ENCODE measurements around the gene TBXAS1.

The TBXAS1 gene

DNA sequence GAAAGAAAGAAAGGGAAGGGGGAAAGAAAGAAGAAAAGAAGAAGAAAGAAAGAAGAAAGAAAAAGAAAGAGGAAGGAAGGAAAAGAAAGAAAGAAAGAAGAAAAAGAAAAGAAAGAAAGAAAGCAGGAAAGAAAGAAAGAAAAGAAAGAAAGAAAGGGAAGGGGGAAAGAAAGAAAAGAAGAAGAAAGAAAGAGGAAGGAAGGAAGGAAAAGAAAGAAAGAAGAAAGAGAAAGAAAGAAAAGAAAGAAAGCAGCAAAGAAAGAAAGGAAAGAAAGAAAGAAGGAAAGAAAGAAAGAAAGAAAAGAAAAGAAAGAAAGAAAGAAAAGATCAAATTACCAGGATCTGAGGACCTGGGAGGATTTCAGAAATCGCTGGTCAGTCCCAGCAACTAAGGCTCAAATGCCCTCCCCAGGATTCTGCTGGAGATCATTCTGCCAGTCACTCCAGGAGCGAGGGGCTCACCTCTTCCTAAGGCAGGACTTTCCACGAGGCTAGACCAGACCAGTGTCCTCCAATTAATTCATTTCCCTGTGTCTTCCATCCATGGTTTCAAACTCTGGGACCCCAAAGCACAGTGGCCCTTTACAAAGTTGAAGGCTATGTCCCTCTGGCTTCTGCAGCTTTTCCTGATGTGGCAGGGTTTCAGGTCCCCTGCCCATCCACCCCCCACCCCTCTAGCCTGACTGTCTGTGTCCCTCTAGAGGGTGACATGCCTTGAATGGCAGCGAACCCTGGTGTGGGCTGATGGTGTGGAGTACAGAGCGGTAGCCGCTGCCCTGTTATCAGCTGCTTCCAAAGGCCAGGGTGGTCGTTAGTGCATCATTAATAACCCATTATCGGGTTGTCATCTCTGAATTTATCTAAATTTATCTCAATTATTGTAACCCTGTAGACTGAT is 155.8 kb downstream of the TBXAS1 start:
- FAIRE-seq: no peak

DNA sequence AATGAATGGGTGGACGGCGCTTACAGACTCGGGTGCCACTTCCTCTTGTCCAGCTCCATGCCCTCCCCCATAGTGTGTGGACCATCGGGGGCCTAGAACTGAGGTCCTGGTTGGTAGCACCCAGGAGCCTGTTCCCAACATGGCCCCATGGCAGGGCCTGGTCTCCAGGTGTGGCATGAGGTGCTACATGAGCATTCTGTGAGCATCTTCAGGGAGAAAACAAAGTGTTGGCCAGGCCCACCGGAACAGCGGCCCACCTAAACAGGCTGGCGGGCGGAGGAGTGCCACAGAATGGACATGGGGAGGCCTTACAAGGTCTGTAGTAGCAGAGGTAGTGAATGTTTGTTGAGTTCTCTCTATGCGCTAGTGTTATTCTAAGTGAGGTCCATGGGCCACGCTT is 156.7 kb downstream of the TBXAS1 start:
- no peak for FAIRE-seq

GRCh38 chr7:139987691-139988516 is 158.8 kb downstream of the TBXAS1 start:
- no peak for FAIRE-seq

DNA sequence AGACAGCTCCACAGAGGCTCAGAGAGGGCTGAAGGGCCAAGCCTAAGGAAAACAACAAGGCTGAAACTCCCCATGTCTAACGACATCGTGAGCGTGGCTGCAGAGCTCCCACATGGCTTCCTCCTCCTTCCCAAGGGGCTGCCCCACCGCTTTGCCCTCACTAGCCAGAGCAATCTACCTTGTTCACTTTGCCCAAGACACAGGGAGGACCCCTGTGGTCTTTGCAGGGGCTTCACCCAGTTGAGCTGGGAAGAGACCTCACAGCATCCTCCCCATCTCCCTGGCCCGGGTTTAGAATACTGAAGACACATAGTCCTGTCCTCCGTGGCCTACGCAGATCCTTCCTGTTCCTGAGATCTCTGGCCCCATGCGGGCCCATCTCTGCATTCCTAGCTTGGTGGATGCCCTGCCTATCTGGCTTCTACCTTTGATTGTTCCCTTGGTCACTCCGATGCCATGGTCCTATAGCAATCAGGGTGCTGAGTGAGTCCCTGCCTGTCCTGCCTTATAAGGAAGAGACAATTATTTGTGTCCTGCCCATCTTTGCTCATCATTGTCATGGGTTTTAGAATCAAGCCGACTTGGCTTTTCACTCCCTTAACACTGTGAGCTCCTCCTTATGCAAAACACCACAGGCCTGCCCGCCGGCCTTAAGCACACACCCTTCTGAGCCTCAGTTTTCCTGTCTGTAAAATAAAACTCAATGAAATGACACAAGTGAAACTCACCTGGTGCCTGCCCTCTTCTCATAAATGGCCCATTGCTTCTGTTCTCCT is 160.5 kb downstream of the TBXAS1 start:
- FAIRE-seq: no peak

DNA sequence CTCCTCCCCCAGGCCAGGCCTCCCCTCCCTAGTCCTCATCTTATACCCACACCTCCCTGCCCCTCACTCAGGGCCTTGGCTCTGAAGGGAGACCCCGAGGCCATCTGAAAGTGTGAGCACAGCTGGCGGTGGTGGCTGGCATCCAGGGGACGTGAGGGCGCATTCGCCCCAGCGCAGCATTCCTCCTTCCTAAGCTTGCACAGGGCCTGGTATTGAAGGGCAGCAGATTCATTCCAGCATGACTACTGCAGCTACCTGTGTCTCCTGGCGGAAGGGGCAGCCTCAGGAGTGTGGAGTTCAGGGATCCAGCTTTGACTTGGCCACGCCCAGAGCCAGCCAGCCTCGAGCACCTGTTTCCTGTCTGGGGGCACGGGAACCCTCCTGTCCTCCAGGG is 161.1 kb downstream of the TBXAS1 start:
- FAIRE-seq: no peak

- FAIRE-seq: no peak
Measured at GRCh38 chr7:139990571-139991268, 161.7 kb downstream of the TBXAS1 start.

- FAIRE-seq: no peak
Measured at GRCh38 chr7:139991269-139991666, 162.2 kb downstream of the TBXAS1 start.

DNA sequence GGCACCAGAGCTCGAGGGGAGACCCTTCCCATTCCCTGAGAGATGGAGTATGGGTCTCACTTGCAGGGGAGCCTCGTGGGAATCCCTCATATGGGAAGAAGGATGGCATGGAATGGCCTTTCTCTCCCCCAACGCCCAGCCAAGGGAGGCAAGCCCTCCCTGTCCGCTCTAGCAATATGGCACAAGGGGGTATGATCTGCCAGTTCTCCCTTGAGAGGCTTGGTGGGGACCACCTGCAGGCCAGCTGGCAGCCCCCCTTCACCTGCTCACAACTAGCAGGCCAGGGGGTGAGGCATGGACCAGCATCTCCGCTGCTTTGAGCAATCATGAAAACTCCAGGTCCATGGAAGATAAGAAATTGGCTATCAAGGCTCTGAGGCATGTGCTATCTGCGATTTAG is 162.8 kb downstream of the TBXAS1 start:
- FAIRE-seq: no peak

DNA sequence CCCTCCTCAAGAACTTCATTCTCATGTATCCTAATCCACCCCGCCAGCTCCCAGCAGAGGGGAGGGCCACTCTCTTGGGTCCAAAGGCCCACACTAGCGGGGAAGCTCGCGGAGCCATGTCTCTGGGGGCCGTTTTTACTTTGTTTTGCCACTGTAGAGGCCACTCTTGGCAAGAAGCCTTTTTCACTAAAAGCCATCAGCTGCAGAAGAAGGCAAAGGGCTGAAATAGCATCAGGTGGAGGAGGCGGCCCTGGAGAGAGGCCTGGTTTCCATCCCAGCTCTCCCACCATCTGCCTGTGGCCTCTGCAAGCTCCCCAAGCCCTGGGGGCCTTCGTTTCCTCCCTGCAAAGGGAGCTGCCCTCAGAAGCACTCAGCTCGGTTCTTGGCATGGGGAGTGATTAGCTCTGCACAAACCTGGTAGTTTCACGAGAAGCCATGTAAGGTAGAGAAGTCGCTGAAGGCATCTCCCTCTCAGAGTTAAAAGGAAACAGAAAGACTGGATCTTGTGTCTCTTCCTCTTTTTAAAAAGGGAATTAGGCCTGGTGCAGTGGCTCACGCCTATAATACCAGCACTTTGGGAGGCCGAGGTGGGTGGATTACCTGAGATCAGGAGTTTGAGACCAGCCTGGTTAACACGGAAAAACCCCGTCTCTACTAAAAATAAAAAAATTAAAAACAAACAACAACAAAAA is 163.4 kb downstream of the TBXAS1 start:
- no peak for FAIRE-seq

DNA sequence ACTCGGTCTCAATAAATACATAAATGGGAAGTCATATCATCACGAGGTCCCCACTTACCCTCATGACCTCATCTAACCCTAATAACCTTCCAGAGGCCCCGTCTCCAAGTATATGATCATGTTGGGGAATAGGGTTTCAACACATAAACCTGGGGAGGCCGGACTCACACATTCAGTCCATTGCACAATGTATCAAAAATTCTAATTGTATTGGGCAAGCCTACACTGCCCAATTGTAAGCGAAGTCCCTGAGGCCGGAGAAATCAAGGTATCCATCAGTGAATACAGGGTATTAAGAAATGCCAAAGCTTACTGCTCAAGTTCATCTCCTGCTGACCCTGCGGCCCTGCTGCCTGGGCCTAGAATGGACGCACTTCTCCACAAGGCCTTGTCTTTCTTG is 164.1 kb downstream of the TBXAS1 start:
- no peak for FAIRE-seq

DNA sequence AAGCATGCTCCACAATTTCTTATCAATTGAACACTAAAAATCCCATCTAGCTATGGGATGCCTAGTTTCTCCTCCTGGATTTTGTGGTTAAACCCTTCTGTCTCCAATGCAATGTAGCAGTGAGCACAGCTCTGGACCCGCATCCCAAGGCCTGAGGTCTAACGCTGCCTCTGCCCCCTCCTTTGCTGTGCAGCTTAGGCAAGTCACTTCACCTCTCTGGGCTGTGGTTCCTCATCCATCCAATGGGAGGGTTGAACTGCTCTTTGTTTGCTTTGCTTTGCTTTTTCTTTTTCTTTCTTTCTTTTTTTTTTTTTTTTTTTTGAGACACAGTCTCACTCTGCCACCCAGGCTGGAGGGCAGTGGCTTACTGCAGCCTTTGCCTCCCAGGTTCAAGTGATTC is 164.5 kb downstream of the TBXAS1 start:
- no peak for FAIRE-seq

- FAIRE-seq: no peak
Measured at GRCh38 chr7:139994356-139994755, 165.3 kb downstream of the TBXAS1 start.

DNA sequence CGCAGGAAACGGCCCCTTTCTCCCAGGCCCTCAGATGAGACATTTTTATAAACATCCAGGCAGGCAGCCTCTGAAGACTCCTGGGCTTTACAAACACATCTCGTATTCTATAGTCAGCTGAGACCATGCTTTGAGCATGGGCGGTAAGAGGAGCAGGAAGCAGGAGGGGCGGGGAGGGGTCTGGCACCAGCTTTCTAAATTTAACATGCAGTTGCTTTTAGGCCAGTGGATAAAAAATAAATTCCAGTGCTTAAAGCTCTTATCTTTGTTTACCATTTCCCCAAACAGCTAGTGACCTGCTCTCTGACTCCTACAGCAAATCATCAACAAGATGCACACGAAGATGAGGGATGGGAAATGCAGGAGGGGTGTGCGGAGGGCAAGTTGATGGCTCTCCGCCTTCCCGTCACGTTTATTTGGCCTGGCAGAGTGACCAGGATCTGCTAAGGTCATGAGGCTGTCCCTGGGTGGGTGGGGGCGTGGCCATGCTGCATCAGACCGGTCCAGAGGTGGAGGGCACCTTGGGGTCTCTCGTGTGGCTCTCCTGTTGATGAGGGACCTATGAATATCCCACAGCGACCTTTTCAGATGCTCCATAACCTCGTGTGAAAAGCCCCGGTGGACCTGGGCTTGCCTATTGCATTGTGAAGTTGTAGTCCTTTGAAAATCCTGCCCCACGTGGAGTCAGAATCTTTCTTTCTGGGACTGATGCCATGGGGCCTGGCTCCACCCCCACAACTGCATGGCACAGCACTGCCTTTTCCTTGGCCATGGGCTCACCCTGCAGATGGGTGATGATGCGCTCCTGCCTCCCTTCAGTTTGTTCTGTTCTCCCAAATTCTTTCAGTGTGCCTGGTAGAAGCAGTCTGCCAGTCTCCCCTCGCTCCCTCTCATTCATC is 166.2 kb downstream of the TBXAS1 start:
- no peak for FAIRE-seq

GRCh38 chr7:139998572-139998971 is 169.5 kb downstream of the TBXAS1 start:
- FAIRE-seq: no peak

DNA sequence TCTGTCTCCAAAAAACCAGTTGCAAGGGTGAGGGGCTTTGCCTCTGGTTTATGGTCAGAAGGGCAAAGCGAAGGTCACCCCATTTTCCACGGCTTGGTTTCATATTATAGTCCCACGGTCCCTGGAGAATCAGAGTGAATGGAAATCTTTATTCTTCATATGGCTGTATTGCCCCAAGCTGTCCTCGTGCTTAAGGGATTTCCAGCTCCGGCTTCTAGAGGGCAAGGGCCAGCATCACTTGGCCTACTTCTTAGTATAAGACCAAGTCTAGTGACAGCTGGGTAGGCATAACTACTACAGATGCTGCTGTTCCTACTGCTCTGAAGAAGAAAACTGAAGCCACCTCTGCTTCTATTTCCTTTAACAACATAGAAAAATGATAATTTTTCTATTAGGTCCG is 170.5 kb downstream of the TBXAS1 start:
- no peak for FAIRE-seq

DNA sequence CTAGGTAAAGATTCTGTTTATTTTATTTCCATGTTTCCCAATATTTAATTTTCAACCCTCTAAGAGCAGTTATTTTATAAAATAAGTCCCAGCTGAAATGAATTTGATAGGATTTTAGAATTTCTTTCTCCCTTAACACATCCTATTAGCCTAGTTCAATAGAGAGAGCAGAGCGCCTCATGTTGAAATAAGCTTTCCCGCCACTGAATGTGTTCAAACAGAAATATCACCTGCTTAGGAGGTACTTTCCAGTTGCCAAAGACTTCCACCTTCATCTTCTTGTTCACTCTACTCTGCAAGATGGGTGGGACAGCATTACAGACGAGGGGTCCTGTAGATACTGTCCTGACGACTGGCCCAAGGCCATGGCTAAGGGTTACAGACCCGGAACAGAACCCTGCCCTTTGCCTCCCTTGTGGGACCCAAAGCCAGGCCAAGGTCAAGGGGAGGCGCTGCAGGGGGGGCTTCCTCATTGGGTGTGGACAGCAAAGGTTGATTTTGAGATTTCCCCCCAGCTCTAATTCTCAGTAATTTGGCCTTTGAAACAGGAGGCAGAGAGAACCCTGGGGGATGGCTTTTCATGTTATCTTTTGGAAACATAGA is 171.7 kb downstream of the TBXAS1 start:
- FAIRE-seq: no peak

GRCh38 chr7:140003913-140004382 is 174.9 kb downstream of the TBXAS1 start:
- FAIRE-seq: no peak

DNA sequence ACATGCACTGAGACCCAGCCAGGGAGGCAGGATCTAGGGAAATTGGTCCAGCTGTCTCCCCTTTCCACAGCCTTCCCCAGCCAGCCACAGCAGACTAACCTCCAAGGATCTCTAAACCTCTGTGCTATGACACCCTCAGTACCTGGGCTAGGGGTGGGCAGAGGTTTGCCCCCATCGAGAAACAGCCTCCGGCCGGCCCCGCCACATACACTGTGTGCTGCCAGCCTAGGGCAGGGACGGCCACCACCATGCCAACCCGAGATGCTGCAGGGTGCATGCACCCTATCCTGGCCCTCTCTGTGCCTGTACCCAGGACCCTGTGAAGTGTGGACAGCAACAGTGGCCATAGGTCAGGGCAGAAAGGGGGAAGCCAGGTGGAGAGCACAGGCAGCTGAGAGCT is 175.6 kb downstream of the TBXAS1 start:
- no peak for FAIRE-seq

GRCh38 chr7:140005341-140005740 is 176.3 kb downstream of the TBXAS1 start:
- FAIRE-seq: no peak
